ENCODE results near the gene DIAPH1. TPM values are rescaled to one million over a fixed set of nuclear protein-coding genes. Genes with fewer than 3 reads are reported as not detected.

DIAPH1 gene
- total RNA-seq (100 to 1,000 TPM; 256 to 327 TPM), total RNA-seq (225 to 354 reads per million in 2 donors)

DNA sequence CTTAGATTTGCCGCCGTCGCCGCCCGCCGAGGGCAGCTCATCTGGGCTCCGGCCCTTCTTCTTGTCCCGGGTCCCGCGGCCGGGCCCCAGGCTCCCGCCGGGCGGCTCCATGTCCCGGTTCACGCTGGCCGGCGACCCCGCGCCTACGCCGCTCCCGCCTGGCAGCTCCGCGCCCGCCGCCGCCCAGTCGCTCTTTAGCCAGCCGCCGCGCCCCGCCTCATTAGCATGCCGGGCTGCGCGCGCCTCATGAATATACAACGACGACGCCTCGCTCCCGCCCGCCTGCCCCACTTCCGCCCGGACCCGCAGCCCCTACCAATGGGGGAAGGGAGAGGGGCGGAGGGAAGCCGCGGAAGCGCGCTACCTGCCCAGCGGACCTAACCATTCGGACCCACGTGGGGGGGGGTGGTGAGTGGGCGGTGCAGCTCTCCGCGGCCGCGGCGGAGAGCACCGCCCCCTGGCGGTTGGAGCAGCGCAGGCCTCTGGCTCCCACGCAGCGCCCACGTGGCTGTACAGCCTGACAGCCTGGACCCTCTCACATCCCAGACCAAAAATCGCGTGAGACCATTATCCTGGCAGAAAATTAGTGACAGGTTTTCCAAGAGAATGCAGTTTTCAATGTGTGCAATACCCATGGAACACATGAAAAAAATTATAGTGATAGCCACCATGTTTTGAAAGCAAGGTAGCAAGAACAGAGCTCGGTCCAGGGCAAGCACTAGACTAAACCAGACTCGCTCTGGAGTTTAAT lies at the start of gene DIAPH1:
Gene DIAPH1 (minus strand): TSS at position 197 of the 751 bp plus-strand sequence. CDS start 86 bp downstream, at position 111.
- no peaks in the 10 kb centered on the region for H3K27me3 Mint-ChIP-seq

DNA sequence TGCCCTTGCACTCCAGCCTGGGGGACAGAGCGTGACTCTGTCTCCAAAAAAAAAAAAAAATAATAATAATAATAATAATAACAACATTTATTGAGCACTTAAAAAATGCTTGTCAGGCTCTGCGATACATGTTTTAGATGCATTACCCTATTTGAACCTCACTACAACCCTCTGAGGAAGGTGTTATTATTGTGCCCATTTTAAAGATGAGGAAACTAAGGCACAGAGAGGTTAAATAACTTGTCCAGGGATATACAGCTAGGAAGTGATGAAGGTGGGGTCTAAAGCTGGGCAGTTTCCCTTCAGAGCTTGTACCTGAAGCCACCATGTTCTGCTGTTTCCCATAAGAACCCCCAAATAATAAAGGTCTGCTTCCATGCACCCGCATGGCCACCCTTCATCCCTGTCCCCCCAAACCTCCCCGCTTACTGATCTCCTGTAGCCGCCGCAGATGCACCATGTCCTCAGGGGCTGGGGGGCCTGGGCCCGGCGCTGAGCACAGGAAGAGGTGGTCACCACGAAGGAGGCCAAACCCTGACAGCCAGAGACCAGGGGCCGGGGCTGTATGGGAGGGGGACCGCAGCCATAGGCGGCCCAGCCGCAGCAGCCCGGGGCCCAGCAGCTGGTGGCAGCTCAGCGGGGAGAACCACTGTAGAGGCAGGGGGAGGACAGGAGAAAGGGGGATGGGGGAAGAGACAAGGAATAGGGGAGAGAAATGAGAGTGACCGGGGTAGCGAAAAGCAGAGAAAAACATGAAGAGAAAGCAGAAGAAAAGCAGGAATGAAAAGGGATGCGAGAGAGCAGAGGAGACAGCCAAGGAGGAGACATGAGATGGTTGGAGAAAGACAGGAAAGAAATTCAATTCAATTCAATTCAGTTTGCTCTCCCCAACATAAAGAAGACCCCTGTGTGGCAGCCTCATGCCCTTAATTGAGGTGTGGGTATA lies 47.5 kb upstream of the DIAPH1 start:
- H3K4me3 Mint-ChIP-seq = no peak overlapping the region
- no peak for DNase-seq
- peaks cover 6% of the 10 kb centered on the region for H3K27me3 Mint-ChIP-seq
- ATAC-seq = no peak
- no peaks in the 10 kb centered on the region for H3K9me3 ChIP-seq (ENCODE audit: control insufficient read depth, low read length, poor library complexity, severe bottlenecking)
- peaks cover 9% of the 10 kb centered on the region for H3K4me1 Mint-ChIP-seq
- H3K36me3 Mint-ChIP-seq (ENCODE audit: low read depth) = no peaks in the 10 kb centered on the region
- no peak overlapping the region for H3K27ac Mint-ChIP-seq

More for the DNA sequence above, at the start of gene DIAPH1:
- peak; percentile 94 for ATAC-seq
- H3K36me3 Mint-ChIP-seq (ENCODE audit: low read depth) = peaks cover 10% of the 10 kb centered on the region
- peak within 1 kb of the TSS; percentile 100 for H3K4me3 Mint-ChIP-seq
- no peaks in the 10 kb centered on the region for H3K9me3 ChIP-seq (ENCODE audit: control insufficient read depth, low read length, poor library complexity, severe bottlenecking)
- DNase-seq = peak; percentile 95 to 98 (median 98)
- H3K27ac Mint-ChIP-seq = peak within 1 kb of the TSS; percentile 98
- peaks cover 42% of the 10 kb centered on the region for H3K4me1 Mint-ChIP-seq

DNA sequence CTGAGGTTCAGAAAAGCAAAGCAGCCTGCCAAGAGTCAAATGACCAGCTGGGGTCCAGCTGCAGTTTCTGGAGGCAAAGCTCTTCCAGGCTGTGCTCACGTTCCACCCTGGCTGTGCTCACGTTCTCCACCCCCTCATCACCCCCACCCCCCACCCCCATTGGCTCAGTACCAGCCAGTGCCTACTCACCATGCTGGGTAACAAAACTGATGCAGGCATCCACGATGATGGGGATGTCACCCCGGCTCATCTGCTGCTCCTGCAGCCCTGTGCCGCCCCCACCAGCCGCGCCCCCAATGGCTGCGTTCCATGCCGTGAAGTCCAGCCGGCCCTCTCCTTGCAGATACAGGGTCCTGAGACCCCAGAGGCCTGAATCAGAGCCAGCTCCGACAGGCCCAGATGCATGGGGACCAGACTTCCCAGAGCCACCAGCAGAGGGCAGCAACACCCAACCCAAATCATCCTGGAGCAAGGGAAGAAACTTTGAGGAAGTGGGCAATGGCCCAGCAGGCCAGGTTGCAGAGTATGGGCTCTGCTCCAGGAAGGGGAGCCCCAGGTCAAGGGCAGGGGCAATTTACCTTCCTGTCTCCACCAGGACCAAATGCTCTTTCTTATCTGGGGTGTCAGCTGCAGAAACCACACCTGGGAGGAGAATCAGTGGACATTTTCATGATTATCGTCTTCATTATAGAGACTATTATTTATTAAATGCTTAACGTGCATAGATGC lies 46.1 kb upstream of the DIAPH1 start:
- peak; percentile 50 to 57 (median 55) for DNase-seq
- H3K27me3 Mint-ChIP-seq = peaks cover 6% of the 10 kb centered on the region
- H3K4me1 Mint-ChIP-seq = peaks cover 9% of the 10 kb centered on the region

DNA sequence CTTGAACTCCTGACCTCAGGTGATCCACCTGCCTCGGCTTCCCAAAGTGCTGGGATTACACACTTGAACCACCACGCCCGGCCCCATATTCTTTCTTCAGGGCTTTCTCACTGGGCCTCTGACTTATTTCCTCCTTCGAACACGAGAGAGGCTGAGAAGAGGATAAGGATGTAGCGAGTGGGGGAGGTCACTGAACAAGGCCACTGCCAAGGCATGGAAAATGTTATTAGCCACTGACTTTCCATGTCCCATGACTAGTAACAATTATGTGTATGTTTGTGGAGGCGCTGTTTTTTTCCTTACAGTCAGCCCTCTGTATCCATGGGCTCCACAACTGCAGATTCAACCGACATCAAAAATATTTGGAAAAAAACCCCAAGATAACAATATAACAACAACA lies 44.7 kb upstream of the DIAPH1 start:
- Mint-ChIP-seq H3K27ac (no peak overlapping the region), H3K36me3 (ENCODE audit: low read depth) (peaks cover 3% of the 10 kb centered on the region), H3K27me3 (no peaks in the 10 kb centered on the region), H3K4me3 (no peak overlapping the region), H3K4me1 (peaks cover 5% of the 10 kb centered on the region)
- ATAC-seq (no peak), DNase-seq (no peak)
- H3K9me3 ChIP-seq (ENCODE audit: control insufficient read depth, low read length, poor library complexity, severe bottlenecking) = no peaks in the 10 kb centered on the region

More for the DNA sequence above, 46.1 kb upstream of the DIAPH1 start:
- peak; percentile 78 for ATAC-seq
- H3K27ac Mint-ChIP-seq = no peak overlapping the region
- H3K4me3 Mint-ChIP-seq = no peak overlapping the region
- no peaks in the 10 kb centered on the region for H3K36me3 Mint-ChIP-seq (ENCODE audit: low read depth)
- H3K9me3 ChIP-seq (ENCODE audit: control insufficient read depth, low read length, poor library complexity, severe bottlenecking) = no peaks in the 10 kb centered on the region

DNA sequence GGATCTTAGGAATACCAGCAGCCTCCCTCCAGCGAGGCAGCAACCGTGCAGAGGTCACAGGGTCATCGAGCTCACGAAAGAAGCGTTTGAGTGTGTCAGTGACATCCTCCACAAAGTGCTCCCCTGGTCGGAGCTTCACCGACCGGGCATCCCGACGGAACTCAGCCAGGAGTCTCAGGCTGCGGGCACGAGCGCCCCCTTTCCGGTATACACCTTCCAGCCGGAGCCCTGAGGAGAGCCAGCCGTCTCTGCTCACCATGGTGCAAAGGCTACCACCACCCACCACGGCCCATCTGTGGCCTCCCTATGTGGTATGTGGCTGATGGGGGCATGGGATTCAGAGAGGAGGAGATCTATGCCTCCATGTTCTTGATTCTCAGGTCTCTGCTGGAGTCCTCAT lies 43.2 kb upstream of the DIAPH1 start:
- H3K4me3 Mint-ChIP-seq = no peak overlapping the region

DNA sequence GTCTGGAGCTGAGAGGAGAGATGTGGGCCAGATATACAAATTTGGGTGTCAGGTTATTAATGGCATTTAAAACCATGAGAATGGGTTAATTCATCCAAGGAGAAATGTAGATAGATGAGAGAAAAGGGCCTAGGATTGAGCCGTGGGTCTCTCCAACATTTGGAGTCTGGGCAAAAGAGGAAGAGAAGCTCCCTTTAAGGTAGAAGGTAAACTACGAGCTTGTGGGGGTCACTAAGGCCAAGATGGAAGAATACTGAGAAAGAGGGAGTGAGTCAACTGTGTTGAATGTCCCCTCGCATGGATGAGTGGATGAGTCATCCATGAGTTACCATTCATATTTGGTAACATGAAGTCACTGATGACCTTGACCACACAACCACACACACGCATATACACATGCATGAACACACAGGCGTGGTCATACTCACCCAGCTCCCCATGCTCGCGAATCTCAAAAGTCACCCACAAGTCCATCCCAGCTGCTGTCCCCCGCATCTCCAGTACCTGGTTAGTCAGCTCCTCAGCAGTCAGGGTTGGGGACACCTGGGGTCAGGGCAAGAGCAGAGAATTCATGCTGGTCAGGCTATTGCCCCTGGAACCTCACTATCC lies 39.2 kb upstream of the DIAPH1 start:
- H3K9me3 ChIP-seq (ENCODE audit: control insufficient read depth, low read length, poor library complexity, severe bottlenecking) = no peaks in the 10 kb centered on the region
- peaks cover 14% of the 10 kb centered on the region for H3K36me3 Mint-ChIP-seq (ENCODE audit: low read depth)
- H3K4me3 Mint-ChIP-seq = no peak overlapping the region
- H3K4me1 Mint-ChIP-seq = peaks cover 6% of the 10 kb centered on the region
- H3K27ac Mint-ChIP-seq = no peak overlapping the region
- no peak for ATAC-seq
- H3K27me3 Mint-ChIP-seq = peaks cover 11% of the 10 kb centered on the region
- no peak for DNase-seq

More for the DNA sequence above, 43.2 kb upstream of the DIAPH1 start:
- no peaks in the 10 kb centered on the region for H3K9me3 ChIP-seq (ENCODE audit: control insufficient read depth, low read length, poor library complexity, severe bottlenecking)
- H3K4me1 Mint-ChIP-seq = peaks cover 4% of the 10 kb centered on the region
- ATAC-seq (no peak), DNase-seq (no peak)
- no peaks in the 10 kb centered on the region for H3K27me3 Mint-ChIP-seq
- H3K27ac Mint-ChIP-seq = no peak overlapping the region
- H3K36me3 Mint-ChIP-seq (ENCODE audit: low read depth) = peaks cover 7% of the 10 kb centered on the region

DNA sequence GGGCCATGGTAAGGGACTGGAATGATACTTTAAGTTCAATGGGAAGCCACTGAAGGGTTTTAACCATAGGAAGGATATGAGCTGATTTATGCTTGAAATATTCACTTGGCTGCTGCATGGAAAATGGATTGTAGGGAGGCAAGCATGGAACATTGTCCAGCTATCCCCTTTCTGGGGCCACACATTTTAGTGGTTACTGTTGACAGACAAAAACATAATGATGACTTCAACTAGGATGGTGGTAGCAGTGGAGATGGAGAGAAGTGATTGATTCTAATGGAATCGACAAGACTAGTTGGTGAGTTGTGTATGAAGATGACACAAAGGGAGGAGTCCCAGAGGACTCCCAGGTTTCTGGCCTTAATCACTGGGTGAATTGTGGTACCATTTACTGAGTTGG lies 38.6 kb upstream of the DIAPH1 start:
- ATAC-seq = no peak
- Mint-ChIP-seq H3K27ac (no peak overlapping the region), H3K27me3 (peaks cover 11% of the 10 kb centered on the region), H3K4me1 (peaks cover 11% of the 10 kb centered on the region), H3K36me3 (ENCODE audit: low read depth) (peaks cover 14% of the 10 kb centered on the region), H3K4me3 (no peak overlapping the region)
- H3K9me3 ChIP-seq (ENCODE audit: control insufficient read depth, low read length, poor library complexity, severe bottlenecking) = no peaks in the 10 kb centered on the region
- DNase-seq = no peak

DNA sequence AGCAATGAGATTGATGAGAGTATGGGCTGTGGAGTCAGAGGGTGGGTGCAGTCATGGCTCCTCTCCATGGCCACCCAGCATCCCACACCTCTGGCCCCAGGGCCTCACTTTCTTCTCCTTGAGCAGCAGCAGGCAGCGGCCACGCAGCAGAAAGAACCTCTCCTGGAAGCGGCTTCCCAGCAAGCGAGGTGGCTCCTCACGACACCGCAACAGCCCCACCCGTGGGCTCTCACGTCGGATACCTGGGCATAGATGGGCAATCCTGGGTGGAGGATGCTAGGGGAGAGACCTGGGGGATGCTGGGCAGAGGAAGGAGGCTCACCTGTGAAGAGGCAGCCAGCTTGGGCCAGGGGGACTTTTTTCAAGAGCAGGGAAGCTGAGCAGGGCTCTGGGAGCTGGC lies 37.6 kb upstream of the DIAPH1 start:
- peak overlapping the region; percentile 55 for H3K4me3 Mint-ChIP-seq
- H3K27ac Mint-ChIP-seq = no peak overlapping the region
- H3K4me1 Mint-ChIP-seq = peaks cover 17% of the 10 kb centered on the region
- H3K36me3 Mint-ChIP-seq (ENCODE audit: low read depth) = peaks cover 14% of the 10 kb centered on the region
- peaks cover 11% of the 10 kb centered on the region for H3K27me3 Mint-ChIP-seq
- ATAC-seq = no peak
- no peaks in the 10 kb centered on the region for H3K9me3 ChIP-seq (ENCODE audit: control insufficient read depth, low read length, poor library complexity, severe bottlenecking)
- no peak for DNase-seq

DNA sequence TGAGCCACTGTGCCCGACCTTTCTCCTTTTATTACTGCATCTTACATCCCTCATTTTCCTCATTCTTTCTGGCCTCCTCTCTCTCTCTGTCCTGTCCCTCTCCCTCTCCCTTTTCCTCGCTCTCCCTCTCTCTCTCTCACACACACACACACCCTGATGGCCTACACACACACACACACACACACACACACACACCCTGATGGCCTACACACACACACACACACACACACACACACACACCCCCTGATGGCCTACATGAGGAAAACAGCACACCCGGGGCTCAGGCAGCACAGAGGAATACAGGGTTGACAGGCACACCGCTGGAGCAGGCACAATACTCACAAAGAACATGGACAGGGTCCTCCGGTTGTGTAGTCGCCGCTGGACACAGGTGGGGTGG lies 36.2 kb upstream of the DIAPH1 start:
- Mint-ChIP-seq H3K4me1 (peaks cover 27% of the 10 kb centered on the region), H3K27me3 (peaks cover 11% of the 10 kb centered on the region), H3K36me3 (ENCODE audit: low read depth) (peaks cover 14% of the 10 kb centered on the region), H3K4me3 (no peak overlapping the region), H3K27ac (no peak overlapping the region)
- no peaks in the 10 kb centered on the region for H3K9me3 ChIP-seq (ENCODE audit: control insufficient read depth, low read length, poor library complexity, severe bottlenecking)
- no peak for DNase-seq
- no peak for ATAC-seq

DNA sequence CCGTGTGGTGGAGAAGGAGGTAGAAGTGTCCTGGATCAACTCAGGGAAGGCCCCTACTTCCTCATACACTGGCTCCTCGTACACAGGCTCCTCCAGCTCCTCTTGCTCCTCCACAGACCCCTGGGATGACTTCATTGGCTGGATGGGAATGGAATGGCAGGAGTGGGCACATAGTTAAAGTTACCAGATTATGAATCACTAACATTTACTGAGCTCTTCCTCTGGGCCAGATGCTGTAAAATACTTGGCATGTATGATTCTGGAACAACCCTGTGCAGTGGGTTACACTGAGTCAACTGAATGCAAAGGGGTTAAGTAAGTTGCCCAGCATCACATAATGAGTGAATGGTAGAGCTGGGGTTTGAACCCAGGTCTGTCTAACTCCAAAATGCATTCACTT lies 35.5 kb upstream of the DIAPH1 start:
- no peak for ATAC-seq
- no peak for DNase-seq
- Mint-ChIP-seq H3K27me3 (peaks cover 11% of the 10 kb centered on the region), H3K36me3 (ENCODE audit: low read depth) (peaks cover 13% of the 10 kb centered on the region), H3K4me3 (no peak overlapping the region), H3K27ac (no peak overlapping the region), H3K4me1 (peaks cover 32% of the 10 kb centered on the region)
- H3K9me3 ChIP-seq (ENCODE audit: control insufficient read depth, low read length, poor library complexity, severe bottlenecking) = no peaks in the 10 kb centered on the region

DNA sequence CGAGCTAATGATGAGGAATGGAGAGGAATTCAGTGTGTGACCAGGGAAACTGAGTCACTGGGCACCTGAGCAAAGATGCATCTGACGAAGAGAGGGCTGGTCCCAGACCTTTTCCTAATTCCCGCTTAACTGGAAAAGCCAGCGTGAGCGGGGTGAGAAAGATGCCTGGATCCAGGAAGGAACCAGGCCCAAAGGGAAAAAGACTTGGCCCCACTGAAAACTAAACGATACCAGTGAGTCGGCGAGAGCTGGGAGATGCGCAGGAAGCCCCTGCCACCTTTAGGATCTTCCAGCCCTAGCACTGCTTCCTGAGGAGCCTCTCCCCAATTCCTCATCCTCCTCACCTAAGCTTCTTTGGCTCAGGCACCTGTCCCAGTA lies 32.9 kb upstream of the DIAPH1 start:
- ATAC-seq = no peak
- H3K36me3 Mint-ChIP-seq (ENCODE audit: low read depth) = peaks cover 7% of the 10 kb centered on the region

DNA sequence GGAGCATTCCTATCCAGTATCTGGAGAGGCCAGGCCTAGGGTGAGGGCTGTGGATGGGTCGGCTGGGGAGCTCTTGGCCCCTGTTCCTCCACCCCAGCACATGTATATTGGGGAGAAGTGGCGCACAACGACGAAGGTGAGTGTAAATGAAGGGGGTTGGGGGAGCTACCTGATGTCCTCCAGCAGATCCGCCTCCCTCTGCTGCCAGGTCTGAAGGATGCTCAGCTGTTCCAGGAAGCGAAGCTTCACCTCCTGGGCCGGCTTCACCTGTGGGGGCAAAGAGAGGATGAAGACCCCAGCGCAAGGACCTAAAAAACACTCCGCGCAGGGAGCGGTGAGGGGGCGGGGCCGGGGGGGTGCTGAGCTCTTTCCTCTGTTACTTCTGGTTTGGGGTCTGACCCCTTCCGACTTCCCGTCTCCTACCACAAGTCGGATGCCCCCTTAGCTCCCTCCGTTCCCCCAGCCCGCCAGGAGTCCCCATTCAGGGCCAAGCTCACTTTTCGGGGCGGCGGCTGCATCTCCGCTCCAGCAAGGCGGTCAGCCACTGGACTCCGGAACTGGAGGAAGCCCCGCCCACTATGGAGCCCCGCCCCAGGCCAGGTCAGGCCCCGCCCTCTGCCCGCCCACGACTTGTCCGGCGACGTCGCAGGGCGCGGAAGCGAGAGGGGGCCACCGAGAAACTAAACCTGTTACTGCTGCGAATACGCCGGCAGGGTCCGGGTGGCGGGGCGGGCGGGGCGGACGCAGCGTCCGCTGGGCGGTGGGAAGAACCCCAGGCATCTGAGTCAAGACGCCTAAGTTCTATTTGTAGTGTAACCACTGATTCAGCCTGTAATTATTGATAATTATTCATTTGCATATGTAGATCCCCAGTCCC lies 32.3 kb upstream of the DIAPH1 start, which contains the start of gene FCHSD1:
Gene FCHSD1 (minus strand): TSS at position 568 of the 877 bp plus-strand sequence. CDS start 50 bp downstream, at position 518.
- H3K27me3 Mint-ChIP-seq = peaks cover 7% of the 10 kb centered on the region
- ATAC-seq (peak; percentile 94), DNase-seq (peak; percentile 52 to 77 (median 74))
- H3K36me3 Mint-ChIP-seq (ENCODE audit: low read depth) = peaks cover 5% of the 10 kb centered on the region
- peak within 1 kb of the TSS; percentile 85 for H3K27ac Mint-ChIP-seq
- H3K9me3 ChIP-seq (ENCODE audit: control insufficient read depth, low read length, poor library complexity, severe bottlenecking) = no peaks in the 10 kb centered on the region
- peak within 1 kb of the TSS; percentile 88 for H3K4me3 Mint-ChIP-seq
- H3K4me1 Mint-ChIP-seq = peaks cover 46% of the 10 kb centered on the region

More for the DNA sequence above, 32.9 kb upstream of the DIAPH1 start:
- peaks cover 45% of the 10 kb centered on the region for H3K4me1 Mint-ChIP-seq
- H3K27me3 Mint-ChIP-seq = peaks cover 11% of the 10 kb centered on the region
- peak overlapping the region; percentile 88 for H3K4me3 Mint-ChIP-seq
- DNase-seq = no peak
- H3K9me3 ChIP-seq (ENCODE audit: control insufficient read depth, low read length, poor library complexity, severe bottlenecking) = no peaks in the 10 kb centered on the region
- peak overlapping the region; percentile 85 for H3K27ac Mint-ChIP-seq

Measured in T-helper 17 cell (primary cell).